Ishikawa (cell line): ENCODE data around the gene RETN.

Source experiments
- CREB1 ChIP-seq: IDR thresholded peaks from 2 replicates; pipeline ENCODE4 v1.6.1; 2012; ENCODE audit warnings: low read depth
- RAD21 ChIP-seq: IDR thresholded peaks from 2 replicates; pipeline ENCODE4 v1.6.1; 2012; ENCODE audit warnings: low read depth
- REST ChIP-seq: IDR thresholded peaks from 2 replicates; pipeline ENCODE4 v1.6.1; 2012; ENCODE audit warnings: low read depth, mild to moderate bottlenecking
- TAF1 ChIP-seq: IDR thresholded peaks from 2 replicates; pipeline ENCODE4 v1.6.1; 2012; ENCODE audit warnings: low read depth, mild to moderate bottlenecking

- TF ChIP-seq REST (no peak), RAD21 (no peak), CREB1 (no peak), TAF1 (no peak)
Observed at GRCh38 chr19:7650148-7650547, 18.7 kb upstream of the RETN start.
